A549 (cell line): ENCODE results near the gene SERPINE2. TPM values are rescaled to one million over a fixed set of nuclear protein-coding genes. Genes with fewer than 3 reads are reported as not detected.

ENCODE experiments used
- ATAC-seq, 2 experiments: fragments of 200-7000 bp in 1 of 2; fragments of >200 bp in 1 of 2; cut with Nextera tagmentation in 1 of 2; cut with Tn5 transposase in 1 of 2; 3 replicates each; pipeline versions ENCODE4 v1.8.0 to v1.9.1; 2018 to 2020; ENCODE audit warnings: mild to moderate bottlenecking in 1 of 2, moderate library complexity in 1 of 2
- CTCF ChIA-PET: fragments of 300-600 bp; sonication (Branson Sonifier 250); formaldehyde crosslinking; extraction: SDS; loops from one replicate; lab custom pipeline; 2021; ENCODE audit warnings: antibody characterized with exemption, inconsistent platforms; lab: Yijun Ruan, JAX
- POLR2A ChIA-PET: fragments of 350-600 bp; formaldehyde crosslinking; extraction: SDS; loops from one replicate; lab custom pipeline; 2021; ENCODE audit warnings: antibody characterized with exemption, inconsistent platforms; lab: Yijun Ruan, JAX
- DNase-seq, 2 experiments: peaks; one replicate each; pipeline versions ENCODE4 v3.0.0 to v3.0.0-alpha.2; 2011 to 2016; ENCODE audit warnings: low read depth in 1 of 2, low spot score in 1 of 2
- FAIRE-seq: peaks from 2 replicates; lab custom pipeline; 2011; peaks lifted over from hg19 to GRCh38; lab: Jason Lieb, UNC
- H3K27ac ChIP-seq, 2 experiments: fragments of >200 bp; sonication (Bioruptor Twin); formaldehyde crosslinking; 3 replicates each; pipeline ENCODE4 v1.5.1; 2016 to 2017
- H3K4me1 ChIP-seq: fragments of >200 bp; sonication (Bioruptor Twin); formaldehyde crosslinking; 3 replicates; pipeline ENCODE4 v1.6.1; 2016
- H3K4me2 ChIP-seq: fragments of >200 bp; sonication (Bioruptor Twin); formaldehyde crosslinking; 3 replicates; pipeline ENCODE4 v1.6.1; 2016
- H3K4me3 ChIP-seq: fragments of >200 bp; sonication (Bioruptor Twin); formaldehyde crosslinking; 3 replicates; pipeline ENCODE4 v1.5.1; 2016
- H3K9me3 ChIP-seq: fragments of >200 bp; sonication (Bioruptor Twin); formaldehyde crosslinking; 3 replicates; pipeline ENCODE4 v1.6.1; 2016
- CEBPB ChIP-seq, 2 experiments: fragments of >200 bp in 1 of 2; sonication (Bioruptor Twin) in 1 of 2; formaldehyde crosslinking in 1 of 2; IDR thresholded peaks; 2 replicates each; pipeline ENCODE4 v1.6.1; 2012 to 2016
- CTCF ChIP-seq: fragments of >200 bp; sonication (Bioruptor Twin); formaldehyde crosslinking; IDR thresholded peaks from 3 replicates; pipeline ENCODE4 v1.5.1; 2016
- E2F6 ChIP-seq: IDR thresholded peaks from 2 replicates; pipeline ENCODE4 v1.6.1; 2012; ENCODE audit warnings: low read depth, borderline replicate concordance
- EP300 ChIP-seq, 2 experiments: fragments of >200 bp; sonication (Bioruptor Twin); formaldehyde crosslinking; IDR thresholded peaks; 2 replicates in 1 of 2; 3 replicates in 1 of 2; pipeline ENCODE4 v1.6.1; 2016 to 2017
- FOSB ChIP-seq: fragments of 250-450 bp; sonication (Bioruptor Pico); IDR thresholded peaks from 2 replicates; pipeline ENCODE4 v1.5.0; 2020; ENCODE audit warnings: mild to moderate bottlenecking, moderate library complexity
- GATA3 ChIP-seq: IDR thresholded peaks from 2 replicates; pipeline ENCODE4 v1.6.1; 2012; ENCODE audit warnings: borderline replicate concordance
- HDAC2 ChIP-seq: fragments of 200-600 bp; sonication (generic); IDR thresholded peaks from 2 replicates; pipeline ENCODE4 v1.6.1; 2016
- HES2 ChIP-seq: fragments of >200 bp; sonication (Bioruptor Twin); formaldehyde crosslinking; IDR thresholded peaks from 2 replicates; pipeline ENCODE4 v1.6.1; 2016
- HEYL ChIP-seq: fragments of 250-450 bp; sonication (Bioruptor Pico); IDR thresholded peaks from 2 replicates; pipeline ENCODE4 v1.8.0; 2021; ENCODE audit warnings: mild to moderate bottlenecking, moderate library complexity
- HOXA7 ChIP-seq: fragments of 250-450 bp; sonication (Bioruptor Pico); IDR thresholded peaks from 2 replicates; pipeline ENCODE4 v1.5.0; 2020; ENCODE audit warnings: mild to moderate bottlenecking, moderate library complexity
- JUN ChIP-seq, 2 experiments: fragments of >200 bp; sonication (Bioruptor Twin); formaldehyde crosslinking; IDR thresholded peaks; 2 replicates in 1 of 2; 3 replicates in 1 of 2; pipeline ENCODE4 v1.6.1; 2016 to 2017
- JUNB ChIP-seq: fragments of >200 bp; sonication (Bioruptor Twin); formaldehyde crosslinking; IDR thresholded peaks from 2 replicates; pipeline ENCODE4 v1.6.1; 2016
- KDM1A ChIP-seq: fragments of 200-600 bp; sonication (generic); IDR thresholded peaks from 2 replicates; pipeline ENCODE4 v1.6.1; 2016; ENCODE audit warnings: low read depth, mild to moderate bottlenecking
- MAFK ChIP-seq: fragments of 450-650 bp; IDR thresholded peaks from 2 replicates; pipeline ENCODE4 v1.6.1; 2014; ENCODE audit not compliant: partially characterized antibody
- MYC ChIP-seq: IDR thresholded peaks from 2 replicates; pipeline ENCODE4 v1.6.1; 2012; ENCODE audit warnings: mild to moderate bottlenecking, inconsistent platforms, low read length, improper control_type of control experiment, borderline replicate concordance
- NPAS2 ChIP-seq: fragments of 250-450 bp; sonication (Bioruptor Pico); IDR thresholded peaks from 2 replicates; pipeline ENCODE4 v1.8.0; 2022; ENCODE audit warnings: mild to moderate bottlenecking, moderate library complexity, borderline replicate concordance
- NR3C1 ChIP-seq: fragments of >200 bp; sonication (Bioruptor Twin); formaldehyde crosslinking; IDR thresholded peaks from 3 replicates; pipeline ENCODE4 v1.6.1; 2017
- POLR2A ChIP-seq: IDR thresholded peaks from 2 replicates; pipeline ENCODE4 v1.6.1; 2012; ENCODE audit warnings: mild to moderate bottlenecking, low read length
- RAD21 ChIP-seq, 2 experiments: fragments of >200 bp in 1 of 2; sonication (Bioruptor Twin) in 1 of 2; formaldehyde crosslinking in 1 of 2; IDR thresholded peaks in 1 of 2; conservative IDR thresholded peaks in 1 of 2; 2 replicates in 1 of 2; 3 replicates in 1 of 2; pipeline ENCODE4 v1.6.1; 2012 to 2018; ENCODE audit warnings: inconsistent platforms in 1 of 2
- REST ChIP-seq: fragments of 200-600 bp; sonication (generic); IDR thresholded peaks from 2 replicates; pipeline ENCODE4 v1.6.1; 2016; ENCODE audit warnings: antibody characterized with exemption, mild to moderate bottlenecking, moderate library complexity
- SMC3 ChIP-seq: fragments of >200 bp; sonication (Bioruptor Twin); formaldehyde crosslinking; IDR thresholded peaks from 3 replicates; pipeline ENCODE4 v1.6.1; 2018; ENCODE audit warnings: inconsistent platforms
- ZFP36 ChIP-seq: fragments of 450-650 bp; IDR thresholded peaks from 2 replicates; pipeline ENCODE4 v1.6.1; 2014; ENCODE audit warnings: borderline replicate concordance; ENCODE audit not compliant: partially characterized antibody
- WGBS: methylation state at CpG from one replicate; pipeline ENCODE4 v1.1.6; 2017; ENCODE audit errors: missing lambda C conversion rate; 5-methylcytosine and 5-hydroxymethylcytosine counted together
- polyA minus RNA-seq: library from RNA; depleted of rRNA, polyadenylated mRNA; stranded (reverse); fragments of >200 nt; gene quantifications from 2 replicates; pipeline ENCODE4 v1.2.3, GENCODE V29; 2011; rRNA and poly(A)+ RNA removed
- polyA plus RNA-seq, 4 experiments: library from polyadenylated mRNA; depleted of rRNA in 3 of 4; stranded (reverse); fragments of >200 nt; fragmentation: RNase III in 1 of 4; extraction: RNeasy Plus Mini Kit Qiagen cat#74134 plus additional on column Dnase treatment in 1 of 4; gene quantifications; 2 replicates in 3 of 4; 3 replicates in 1 of 4; pipeline ENCODE4 v1.2.3, GENCODE V29; 2011 to 2017
- TF ChIP-seq, protein P1 (sequence below): fragments of >200 bp; sonication (Bioruptor Twin); formaldehyde crosslinking; IDR thresholded peaks from 3 replicates; pipeline ENCODE4 v1.6.1; 2016
- TF ChIP-seq, protein P2 (sequence below): IDR thresholded peaks from 2 replicates; pipeline ENCODE4 v1.6.1; 2012

Gene SERPINE2, protein sequence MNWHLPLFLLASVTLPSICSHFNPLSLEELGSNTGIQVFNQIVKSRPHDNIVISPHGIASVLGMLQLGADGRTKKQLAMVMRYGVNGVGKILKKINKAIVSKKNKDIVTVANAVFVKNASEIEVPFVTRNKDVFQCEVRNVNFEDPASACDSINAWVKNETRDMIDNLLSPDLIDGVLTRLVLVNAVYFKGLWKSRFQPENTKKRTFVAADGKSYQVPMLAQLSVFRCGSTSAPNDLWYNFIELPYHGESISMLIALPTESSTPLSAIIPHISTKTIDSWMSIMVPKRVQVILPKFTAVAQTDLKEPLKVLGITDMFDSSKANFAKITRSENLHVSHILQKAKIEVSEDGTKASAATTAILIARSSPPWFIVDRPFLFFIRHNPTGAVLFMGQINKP
- polyA plus RNA-seq (2011; rRNA removed): 58.6 and 94.6 TPM in 2 replicates
- 66.5 and 112 TPM in 2 replicates for polyA plus RNA-seq (2012; cell fraction: cytosol; rRNA removed)
- polyA plus RNA-seq (2012; cell fraction: nucleus; rRNA removed): 96.1 and 160 TPM in 2 replicates
- polyA plus RNA-seq (2017; fragmentation: RNase III; extraction: RNeasy Plus Mini Kit Qiagen cat#74134 plus additional on column Dnase treatment): 88.2 to 107 TPM (median 97.9 TPM) in 3 replicates
- 39.4 and 50.9 TPM in 2 replicates for polyA minus RNA-seq

- TF ChIP-seq CTCF (peak; percentile 76), NR3C1 (no peak), JUN (IDR thresholded peaks at IDR 0.05) (peak; percentile 77 to 81; a peak in 4 of 5 replicates), CEBPB (IDR thresholded peaks at IDR 0.05) (peak in 1 of 2 experiments; percentile 30; a peak in 1 of 4 replicates), RAD21 (conservative IDR thresholded peaks at IDR 0.05 in 1 of 2, IDR thresholded peaks at IDR 0.05 in 1 of 2) (peak; percentile 94 to 98), NPAS2 (CRISPR knock-in tag) (no peak), KDM1A (no peak), POLR2A (peak; percentile 95), SMC3 (peak; percentile 97), HDAC2 (no peak), HEYL (no peak), JUNB (no peak), MYC (peak; percentile 31; the same call in 1 of the 2 replicates), HOXA7 (CRISPR knock-in tag) (no peak)
- TF ChIP-seq, protein P1, sequence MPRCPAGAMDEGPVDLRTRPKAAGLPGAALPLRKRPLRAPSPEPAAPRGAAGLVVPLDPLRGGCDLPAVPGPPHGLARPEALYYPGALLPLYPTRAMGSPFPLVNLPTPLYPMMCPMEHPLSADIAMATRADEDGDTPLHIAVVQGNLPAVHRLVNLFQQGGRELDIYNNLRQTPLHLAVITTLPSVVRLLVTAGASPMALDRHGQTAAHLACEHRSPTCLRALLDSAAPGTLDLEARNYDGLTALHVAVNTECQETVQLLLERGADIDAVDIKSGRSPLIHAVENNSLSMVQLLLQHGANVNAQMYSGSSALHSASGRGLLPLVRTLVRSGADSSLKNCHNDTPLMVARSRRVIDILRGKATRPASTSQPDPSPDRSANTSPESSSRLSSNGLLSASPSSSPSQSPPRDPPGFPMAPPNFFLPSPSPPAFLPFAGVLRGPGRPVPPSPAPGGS: peak; percentile 87; the same call in 2 of the 3 replicates
- TF ChIP-seq, protein P2, sequence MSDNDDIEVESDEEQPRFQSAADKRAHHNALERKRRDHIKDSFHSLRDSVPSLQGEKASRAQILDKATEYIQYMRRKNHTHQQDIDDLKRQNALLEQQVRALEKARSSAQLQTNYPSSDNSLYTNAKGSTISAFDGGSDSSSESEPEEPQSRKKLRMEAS: peak; percentile 87
- H3K4me2 ChIP-seq: peak within 1 kb of the TSS; percentile 78
- peak within 1 kb of the TSS; percentile 90 to 93 for H3K27ac ChIP-seq
- peaks cover 22% of the 10 kb centered on the region for H3K4me1 ChIP-seq
- DNase-seq: peak; percentile 82 to 91
- 2% methylated on average over 31 of the region's 91 CpGs for WGBS
- CTCF ChIA-PET: interaction anchor here (0.6 to 7.6 kb wide), 33 partner anchors 8 to 303 kb away, joined by 3 to 91 read pairs (median 5); no protein-coding TSS in a partner anchor
- POLR2A ChIA-PET: interaction anchor here (0.6 to 1.9 kb wide), 10 partner anchors 45 to 253 kb away, joined by 3 to 12 read pairs (median 4); no protein-coding TSS in a partner anchor
- FAIRE-seq: no peak
- H3K9me3 ChIP-seq: no peaks in the 10 kb centered on the region
- ATAC-seq: peak; percentile 88 to 89
- peak within 1 kb of the TSS; percentile 76 for H3K4me3 ChIP-seq
These were observed at the start of gene SERPINE2 for GRCh38 chr2:224039080-224039769. Gene SERPINE2 (minus strand): TSS chr2:224039286. CDS start chr2:224001900, 37,386 bp downstream.

GRCh38 chr2:224086226-224086914, 47.3 kb upstream of the SERPINE2 start:
- H3K4me1 ChIP-seq: peaks cover 29% of the 10 kb centered on the region
- peak overlapping the region; percentile 62 for H3K4me2 ChIP-seq
- peak overlapping the region; percentile 65 to 75 for H3K27ac ChIP-seq
- ATAC-seq (peak; percentile 90), DNase-seq (peak; percentile 57 to 73), FAIRE-seq (peak; percentile 63)
- H3K4me3 ChIP-seq: no peak overlapping the region
- CTCF ChIA-PET: interaction anchor here (0.9 to 1.9 kb wide), 5 partner anchors 10 to 198 kb away, joined by 3 to 5 read pairs (median 4); no protein-coding TSS in a partner anchor
- POLR2A ChIA-PET: interaction anchor here (0.6 to 1.6 kb wide), 4 partner anchors 16 to 270 kb away, joined by 4 to 11 read pairs (median 5); partner anchors contain the start of gene SERPINE2
- H3K9me3 ChIP-seq: no peaks in the 10 kb centered on the region
- WGBS: 10% methylated on average over 3 of the region's 3 CpGs
- TF ChIP-seq FOSB: no peak
- TF ChIP-seq, protein P2: peak; percentile 65
- no peak for TF ChIP-seq REST
- peak; percentile 64; the same call in 1 of the 2 replicates for TF ChIP-seq GATA3
- TF ChIP-seq ZFP36: no peak
- TF ChIP-seq CEBPB (IDR thresholded peaks at IDR 0.05): peak; percentile 60 to 70; a peak in 2 of 4 replicates
- TF ChIP-seq MAFK: peak; percentile 73
- 0 out of 2 replicates have a peak, but pooled peaks have one; percentile 20 for TF ChIP-seq HES2
- TF ChIP-seq E2F6: no peak
- TF ChIP-seq MYC: no peak
- peak; percentile 33 to 57; a peak in 2 of 5 replicates for TF ChIP-seq EP300 (IDR thresholded peaks at IDR 0.05)
